ENCODE measurements around the gene MDH1.

DNA sequence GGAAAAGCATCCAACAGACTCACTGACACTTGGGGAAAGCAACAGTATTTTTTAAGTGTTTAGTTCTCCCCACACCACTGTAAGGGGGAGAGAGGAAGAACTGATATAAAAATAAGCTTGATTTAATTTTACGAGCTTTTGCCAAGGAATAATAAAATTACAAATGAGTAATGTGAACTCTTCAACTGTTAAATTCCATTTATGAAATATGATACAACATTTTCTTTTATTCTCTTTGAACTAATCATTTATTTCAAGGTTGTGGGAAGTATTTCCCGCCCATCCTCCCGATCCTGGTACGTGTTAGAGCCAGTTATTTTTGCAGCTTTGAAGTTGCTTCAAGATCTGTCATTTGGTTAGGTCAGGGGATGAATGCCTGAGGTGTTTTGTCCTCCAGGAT lies 35.7 kb upstream of the MDH1 start:
- TF ChIP-seq, protein P1, sequence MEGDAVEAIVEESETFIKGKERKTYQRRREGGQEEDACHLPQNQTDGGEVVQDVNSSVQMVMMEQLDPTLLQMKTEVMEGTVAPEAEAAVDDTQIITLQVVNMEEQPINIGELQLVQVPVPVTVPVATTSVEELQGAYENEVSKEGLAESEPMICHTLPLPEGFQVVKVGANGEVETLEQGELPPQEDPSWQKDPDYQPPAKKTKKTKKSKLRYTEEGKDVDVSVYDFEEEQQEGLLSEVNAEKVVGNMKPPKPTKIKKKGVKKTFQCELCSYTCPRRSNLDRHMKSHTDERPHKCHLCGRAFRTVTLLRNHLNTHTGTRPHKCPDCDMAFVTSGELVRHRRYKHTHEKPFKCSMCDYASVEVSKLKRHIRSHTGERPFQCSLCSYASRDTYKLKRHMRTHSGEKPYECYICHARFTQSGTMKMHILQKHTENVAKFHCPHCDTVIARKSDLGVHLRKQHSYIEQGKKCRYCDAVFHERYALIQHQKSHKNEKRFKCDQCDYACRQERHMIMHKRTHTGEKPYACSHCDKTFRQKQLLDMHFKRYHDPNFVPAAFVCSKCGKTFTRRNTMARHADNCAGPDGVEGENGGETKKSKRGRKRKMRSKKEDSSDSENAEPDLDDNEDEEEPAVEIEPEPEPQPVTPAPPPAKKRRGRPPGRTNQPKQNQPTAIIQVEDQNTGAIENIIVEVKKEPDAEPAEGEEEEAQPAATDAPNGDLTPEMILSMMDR (IDR thresholded peaks at IDR 0.05), result no peak
- TF ChIP-seq POLR2A (IDR thresholded peaks at IDR 0.05), result no peak
